SK-N-SH treated with all-trans-retinoic acid at 6 μM for 48 hours (cell line): ENCODE data around the gene RTN4IP1.
A peak's percentile ranks its signal among the peaks of the same experiment; 100 is the strongest.

Experiments
- ATAC-seq: fragments of 200-7000 bp; cut with Tn5 transposase; 3 replicates; pipeline ENCODE4 v1.9.1; 2020; ENCODE audit warnings: mild to moderate bottlenecking, moderate library complexity
- ARNTL ChIP-seq: fragments of 450-650 bp; formaldehyde crosslinking; IDR thresholded peaks from 2 replicates; pipeline ENCODE4 v1.5.0; 2020; ENCODE audit warnings: low read depth, mild to moderate bottlenecking, moderate library complexity, borderline replicate concordance
- BACH2 ChIP-seq: fragments of 250-450 bp; sonication (Bioruptor Pico); IDR thresholded peaks from 2 replicates; pipeline ENCODE4 v1.9.0; 2021; ENCODE audit warnings: mild to moderate bottlenecking, borderline replicate concordance
- CREB5 ChIP-seq: fragments of 250-450 bp; sonication (Bioruptor Pico); IDR thresholded peaks from 2 replicates; pipeline ENCODE4 v1.5.1; 2020; ENCODE audit warnings: low read depth, mild to moderate bottlenecking, moderate library complexity
- CSDC2 ChIP-seq: fragments of 250-450 bp; sonication (Bioruptor Pico); IDR thresholded peaks from 2 replicates; pipeline ENCODE4 v1.5.0; 2020; ENCODE audit warnings: mild to moderate bottlenecking, moderate library complexity
- CSRNP3 ChIP-seq: fragments of 250-450 bp; sonication (Bioruptor Pico); IDR thresholded peaks from 2 replicates; pipeline ENCODE4 v1.5.1; 2021; ENCODE audit warnings: mild to moderate bottlenecking, moderate library complexity
- GLIS3 ChIP-seq: fragments of 250-450 bp; sonication (Bioruptor Pico); IDR thresholded peaks from 2 replicates; pipeline ENCODE4 v1.5.0; 2020; ENCODE audit warnings: mild to moderate bottlenecking, moderate library complexity
- ISL1 ChIP-seq: fragments of 250-450 bp; sonication (Bioruptor Pico); IDR thresholded peaks from 2 replicates; pipeline ENCODE4 v2.1.2; 2022; ENCODE audit warnings: mild to moderate bottlenecking, moderate library complexity
- OSR1 ChIP-seq: fragments of 250-450 bp; sonication (Bioruptor Pico); IDR thresholded peaks from 2 replicates; pipeline ENCODE4 v1.8.0; 2022; ENCODE audit warnings: moderate library complexity, mild to moderate bottlenecking, inconsistent platforms
- POU6F1 ChIP-seq: fragments of 250-450 bp; sonication (Bioruptor Pico); IDR thresholded peaks from 2 replicates; pipeline ENCODE4 v1.8.0; 2021; ENCODE audit warnings: low read depth, mild to moderate bottlenecking, moderate library complexity, borderline replicate concordance
- PPARA ChIP-seq: fragments of 250-450 bp; sonication (Bioruptor Pico); IDR thresholded peaks from 2 replicates; pipeline ENCODE4 v1.5.0; 2020; ENCODE audit warnings: mild to moderate bottlenecking, borderline replicate concordance
- RARB ChIP-seq: fragments of 250-450 bp; sonication (Bioruptor Pico); IDR thresholded peaks from 2 replicates; pipeline ENCODE4 v1.8.0; 2021; ENCODE audit warnings: mild to moderate bottlenecking, moderate library complexity
- SNAI2 ChIP-seq: fragments of 250-450 bp; sonication (Bioruptor Pico); IDR thresholded peaks from 2 replicates; pipeline ENCODE4 v1.5.0; 2020; ENCODE audit warnings: mild to moderate bottlenecking, moderate library complexity
- TOX ChIP-seq: fragments of 250-450 bp; sonication (Bioruptor Pico); IDR thresholded peaks from 2 replicates; pipeline ENCODE4 v1.8.0; 2021; ENCODE audit warnings: mild to moderate bottlenecking, moderate library complexity, borderline replicate concordance
- TSHZ2 ChIP-seq: fragments of 250-450 bp; sonication (Bioruptor Pico); IDR thresholded peaks from 2 replicates; pipeline ENCODE4 v1.5.0; 2020; ENCODE audit warnings: mild to moderate bottlenecking, moderate library complexity
- ZC3H10 ChIP-seq: fragments of 250-450 bp; sonication (Bioruptor Pico); IDR thresholded peaks from 2 replicates; pipeline ENCODE4 v1.5.1; 2021; ENCODE audit warnings: mild to moderate bottlenecking, moderate library complexity
- ZFP30 ChIP-seq: fragments of 450-650 bp; formaldehyde crosslinking; IDR thresholded peaks from 2 replicates; pipeline ENCODE4 v1.5.0; 2022; ENCODE audit warnings: mild to moderate bottlenecking, moderate library complexity
- ZNF70 ChIP-seq: fragments of 450-650 bp; formaldehyde crosslinking; IDR thresholded peaks from 2 replicates; pipeline ENCODE4 v1.5.0; 2020; ENCODE audit warnings: mild to moderate bottlenecking, moderate library complexity

Gene RTN4IP1

GRCh38 chr6:106537662-106538061, 91.6 kb downstream of the RTN4IP1 start (continued):
- TF ChIP-seq ZNF70 (CRISPR knock-in tag), result no peak
- TF ChIP-seq PPARA (CRISPR knock-in tag), result no peak
- no peak for TF ChIP-seq ARNTL (CRISPR knock-in tag)
- no peak for TF ChIP-seq ISL1 (CRISPR knock-in tag)
- TF ChIP-seq ZC3H10 (CRISPR knock-in tag), result no peak
- TF ChIP-seq CSRNP3 (CRISPR knock-in tag), result no peak

- ATAC-seq, result peak; percentile 75
- peak; percentile 79 for TF ChIP-seq TOX (CRISPR knock-in tag)
- TF ChIP-seq RARB (CRISPR knock-in tag), result peak; percentile 76; the same call in 1 of the 2 replicates
- no peak for TF ChIP-seq ZNF70 (CRISPR knock-in tag)
- no peak for TF ChIP-seq PPARA (CRISPR knock-in tag)
- TF ChIP-seq GLIS3 (CRISPR knock-in tag), result no peak
- no peak for TF ChIP-seq CSRNP3 (CRISPR knock-in tag)
- TF ChIP-seq CSDC2 (CRISPR knock-in tag), result no peak
Observed at GRCh38 chr6:106536851-106537250, 92.4 kb downstream of the RTN4IP1 start.

GRCh38 chr6:106536357-106536756, 92.9 kb downstream of the RTN4IP1 start:
- peak; percentile 28 for ATAC-seq
- no peak for TF ChIP-seq POU6F1 (CRISPR knock-in tag)
- no peak for TF ChIP-seq ZFP30 (CRISPR knock-in tag)
- TF ChIP-seq ZC3H10 (CRISPR knock-in tag), result no peak
- TF ChIP-seq SNAI2, result no peak
- TF ChIP-seq PPARA (CRISPR knock-in tag), result no peak
- TF ChIP-seq BACH2 (CRISPR knock-in tag), result no peak
- no peak for TF ChIP-seq OSR1
- no peak for TF ChIP-seq CSRNP3 (CRISPR knock-in tag)
- no peak for TF ChIP-seq ZNF70 (CRISPR knock-in tag)
- TF ChIP-seq, all 23 proteins: peak for 0

- ATAC-seq, result no peak
Observed at GRCh38 chr6:106535012-106535411, 94.3 kb downstream of the RTN4IP1 start.

More at GRCh38 chr6:106535012-106535411, 94.3 kb downstream of the RTN4IP1 start:
- no peak for TF ChIP-seq TSHZ2 (CRISPR knock-in tag)
- no peak for TF ChIP-seq CREB5
- no peak for TF ChIP-seq SNAI2
- TF ChIP-seq CSDC2 (CRISPR knock-in tag), result no peak
- no peak for TF ChIP-seq BACH2 (CRISPR knock-in tag)
